ENCODE results near the gene STRN.
"Not testable (repeated sequence)": the region's sequence is repeated elsewhere in the genome, so short reads cannot be mapped to it uniquely, and the experiment has no call there.

DNA sequence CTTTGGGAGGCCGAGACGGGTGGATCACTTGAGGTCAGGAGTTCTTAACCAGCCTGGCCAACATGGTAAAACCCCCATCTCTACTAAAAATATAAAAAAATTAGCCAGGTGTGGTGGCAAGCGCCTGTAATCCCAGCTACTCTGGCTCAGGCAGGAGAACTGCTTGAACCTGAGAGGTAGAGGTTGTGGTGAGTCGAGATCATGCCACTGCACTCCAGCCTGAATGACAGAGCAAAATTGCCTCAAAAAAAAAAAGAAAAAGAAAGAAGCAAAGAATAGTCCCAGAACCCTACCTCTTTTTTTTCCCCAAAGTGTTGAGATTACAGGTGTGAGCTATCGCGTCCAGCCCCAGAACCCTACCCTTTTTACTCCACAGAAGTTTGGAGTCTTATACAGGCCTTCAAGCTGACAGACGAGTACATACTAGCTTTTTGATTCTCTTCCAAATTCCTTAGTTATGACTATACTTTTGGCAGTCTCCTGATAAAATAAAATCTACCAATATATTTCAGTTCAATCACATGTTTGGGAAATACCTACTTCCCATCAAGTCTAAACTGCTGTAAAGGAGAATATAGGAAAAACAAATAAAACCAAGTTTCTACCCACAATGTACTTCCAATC lies 35.4 kb downstream of the STRN start:
- TF ChIP-seq, protein P1, sequence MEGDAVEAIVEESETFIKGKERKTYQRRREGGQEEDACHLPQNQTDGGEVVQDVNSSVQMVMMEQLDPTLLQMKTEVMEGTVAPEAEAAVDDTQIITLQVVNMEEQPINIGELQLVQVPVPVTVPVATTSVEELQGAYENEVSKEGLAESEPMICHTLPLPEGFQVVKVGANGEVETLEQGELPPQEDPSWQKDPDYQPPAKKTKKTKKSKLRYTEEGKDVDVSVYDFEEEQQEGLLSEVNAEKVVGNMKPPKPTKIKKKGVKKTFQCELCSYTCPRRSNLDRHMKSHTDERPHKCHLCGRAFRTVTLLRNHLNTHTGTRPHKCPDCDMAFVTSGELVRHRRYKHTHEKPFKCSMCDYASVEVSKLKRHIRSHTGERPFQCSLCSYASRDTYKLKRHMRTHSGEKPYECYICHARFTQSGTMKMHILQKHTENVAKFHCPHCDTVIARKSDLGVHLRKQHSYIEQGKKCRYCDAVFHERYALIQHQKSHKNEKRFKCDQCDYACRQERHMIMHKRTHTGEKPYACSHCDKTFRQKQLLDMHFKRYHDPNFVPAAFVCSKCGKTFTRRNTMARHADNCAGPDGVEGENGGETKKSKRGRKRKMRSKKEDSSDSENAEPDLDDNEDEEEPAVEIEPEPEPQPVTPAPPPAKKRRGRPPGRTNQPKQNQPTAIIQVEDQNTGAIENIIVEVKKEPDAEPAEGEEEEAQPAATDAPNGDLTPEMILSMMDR (IDR thresholded peaks at IDR 0.05; ENCODE audit: insufficient read depth, low read length) = not testable (repeated sequence)
- TF ChIP-seq POLR2AphosphoS5 (IDR thresholded peaks at IDR 0.05; ENCODE audit: low read depth); REST (IDR thresholded peaks at IDR 0.05; ENCODE audit: insufficient replicate concordance, low read depth); GABPA (IDR thresholded peaks at IDR 0.05; ENCODE audit: low read depth): not testable (repeated sequence)

All from HL-60 (cell line).